ENCODE measurements around the gene CETN2.

Gene CETN2

DNA sequence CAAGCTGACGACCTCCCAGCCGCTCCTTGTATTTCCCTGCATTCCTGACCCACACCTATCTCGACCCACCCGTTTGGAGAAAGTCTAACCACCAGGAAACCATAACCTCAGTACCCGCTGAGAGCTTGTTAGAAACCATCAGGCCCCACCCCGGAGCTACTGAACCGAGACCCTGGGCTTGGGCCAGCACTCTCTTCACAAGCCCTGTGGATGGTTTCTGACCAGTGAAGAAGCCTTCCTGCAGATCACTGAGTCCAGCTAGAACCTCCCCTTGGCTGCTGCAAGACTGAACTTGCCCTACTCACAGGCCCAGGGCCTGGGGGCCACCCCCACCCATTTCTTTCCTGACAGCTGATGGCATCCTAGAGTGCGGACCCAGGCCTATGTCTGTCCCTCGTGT lies 40.7 kb upstream of the CETN2 start:
- TF ChIP-seq, protein P1, sequence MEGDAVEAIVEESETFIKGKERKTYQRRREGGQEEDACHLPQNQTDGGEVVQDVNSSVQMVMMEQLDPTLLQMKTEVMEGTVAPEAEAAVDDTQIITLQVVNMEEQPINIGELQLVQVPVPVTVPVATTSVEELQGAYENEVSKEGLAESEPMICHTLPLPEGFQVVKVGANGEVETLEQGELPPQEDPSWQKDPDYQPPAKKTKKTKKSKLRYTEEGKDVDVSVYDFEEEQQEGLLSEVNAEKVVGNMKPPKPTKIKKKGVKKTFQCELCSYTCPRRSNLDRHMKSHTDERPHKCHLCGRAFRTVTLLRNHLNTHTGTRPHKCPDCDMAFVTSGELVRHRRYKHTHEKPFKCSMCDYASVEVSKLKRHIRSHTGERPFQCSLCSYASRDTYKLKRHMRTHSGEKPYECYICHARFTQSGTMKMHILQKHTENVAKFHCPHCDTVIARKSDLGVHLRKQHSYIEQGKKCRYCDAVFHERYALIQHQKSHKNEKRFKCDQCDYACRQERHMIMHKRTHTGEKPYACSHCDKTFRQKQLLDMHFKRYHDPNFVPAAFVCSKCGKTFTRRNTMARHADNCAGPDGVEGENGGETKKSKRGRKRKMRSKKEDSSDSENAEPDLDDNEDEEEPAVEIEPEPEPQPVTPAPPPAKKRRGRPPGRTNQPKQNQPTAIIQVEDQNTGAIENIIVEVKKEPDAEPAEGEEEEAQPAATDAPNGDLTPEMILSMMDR (IDR thresholded peaks at IDR 0.05; ENCODE audit: low read depth, low read length), result no peak
- DNase-seq, result no peak
- no peaks in the 10 kb centered on the region for H3K36me3 ChIP-seq

DNA sequence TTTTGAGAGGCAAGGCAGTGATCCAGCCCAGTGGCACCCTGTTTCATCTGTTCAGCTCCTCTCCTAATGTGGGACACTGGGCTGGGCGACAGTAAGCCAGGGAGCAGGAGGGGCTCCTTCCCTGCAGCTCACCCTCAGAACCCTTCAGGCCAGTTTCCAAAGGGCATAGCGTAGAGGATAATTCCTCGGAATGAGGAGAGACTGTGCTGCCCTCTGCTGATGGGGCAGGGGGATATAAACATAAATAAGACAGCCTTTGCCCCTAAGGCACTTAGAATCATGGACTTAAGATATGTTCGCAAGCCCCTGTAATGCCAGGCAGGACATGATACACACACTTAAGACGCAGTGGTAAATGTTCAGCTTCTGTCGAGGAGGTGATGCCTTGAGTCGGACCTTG lies 39.4 kb upstream of the CETN2 start:
- Histone ChIP-seq H3K36me3 (no peaks in the 10 kb centered on the region), H3K4me1 (no peaks in the 10 kb centered on the region), H3K4me3 (ENCODE audit: low read depth, low read length) (no peak overlapping the region), H3K27me3 (no peaks in the 10 kb centered on the region), H3K9me3 (no peaks in the 10 kb centered on the region)
- DNase-seq, result no peak
- TF ChIP-seq, protein P1 (IDR thresholded peaks at IDR 0.05; ENCODE audit: low read depth, low read length), result no peak

More for the DNA sequence above, 40.7 kb upstream of the CETN2 start:
- Histone ChIP-seq H3K27me3 (no peaks in the 10 kb centered on the region), H3K9me3 (no peaks in the 10 kb centered on the region), H3K4me1 (no peaks in the 10 kb centered on the region), H3K4me3 (ENCODE audit: low read depth, low read length) (no peak overlapping the region)

DNA sequence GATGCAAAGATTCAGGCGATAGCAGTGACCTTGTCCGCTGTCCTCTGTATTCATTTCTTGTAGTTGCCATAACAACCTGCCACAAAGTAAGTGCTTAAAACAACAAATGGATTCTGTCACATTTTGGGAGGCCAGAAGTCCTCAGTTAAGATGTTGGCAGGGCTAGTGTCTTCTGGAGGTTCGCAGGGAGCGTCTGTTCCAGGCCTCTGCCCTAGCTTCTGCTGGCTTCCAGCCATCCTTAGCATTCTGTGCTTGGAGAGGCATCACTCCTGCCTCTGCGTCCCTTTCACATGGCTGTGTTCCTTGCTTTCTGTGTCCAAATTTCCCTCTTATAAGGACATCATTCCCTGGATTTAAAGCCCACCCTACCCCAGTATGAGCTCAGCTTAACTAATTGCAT lies 35.8 kb upstream of the CETN2 start:
- Histone ChIP-seq H3K9me3 (no peaks in the 10 kb centered on the region), H3K4me3 (ENCODE audit: low read depth, low read length) (no peak overlapping the region), H3K27me3 (no peaks in the 10 kb centered on the region), H3K4me1 (no peaks in the 10 kb centered on the region), H3K36me3 (no peaks in the 10 kb centered on the region)
- TF ChIP-seq, protein P1 (IDR thresholded peaks at IDR 0.05; ENCODE audit: low read depth, low read length), result no peak
- DNase-seq, result no peak

DNA sequence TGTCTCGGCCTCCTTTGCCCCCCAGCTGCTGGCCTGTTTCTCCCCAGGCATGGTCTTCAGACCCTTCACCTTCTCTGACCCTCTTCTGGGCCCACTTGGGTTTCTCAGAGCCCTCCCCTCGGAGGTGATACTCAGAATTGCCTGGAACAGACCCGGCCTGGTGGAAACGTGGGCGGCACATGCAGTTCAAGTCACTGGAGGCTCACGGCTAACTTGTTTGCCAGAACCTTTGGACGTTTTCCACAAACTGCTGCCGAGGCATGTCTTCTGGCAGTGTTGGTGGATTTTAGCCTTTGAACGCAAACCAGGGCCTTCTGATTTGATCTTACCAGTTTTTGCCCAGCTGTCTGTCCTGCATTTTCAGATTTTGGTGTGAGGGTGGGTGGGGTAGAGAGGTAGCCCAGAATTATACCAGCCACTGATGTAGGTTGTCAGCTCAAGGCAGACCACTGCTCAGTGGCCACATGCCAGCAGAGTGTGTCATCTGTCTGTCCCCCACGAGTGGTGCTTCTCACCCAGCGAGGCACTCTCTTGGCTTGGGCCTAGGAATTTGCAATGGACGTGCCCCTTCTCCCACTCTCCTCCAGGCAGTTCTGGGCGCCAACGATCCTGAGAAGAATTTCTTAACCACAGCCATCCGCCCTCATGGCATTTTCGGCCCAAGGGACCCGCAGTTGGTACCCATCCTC lies 34.8 kb upstream of the CETN2 start:
- Histone ChIP-seq H3K36me3 (no peaks in the 10 kb centered on the region), H3K27me3 (no peaks in the 10 kb centered on the region), H3K9me3 (no peaks in the 10 kb centered on the region), H3K4me3 (ENCODE audit: low read depth, low read length) (no peak overlapping the region), H3K4me1 (no peaks in the 10 kb centered on the region)
- TF ChIP-seq, protein P1 (IDR thresholded peaks at IDR 0.05; ENCODE audit: low read depth, low read length), result no peak
- DNase-seq, result no peak

DNA sequence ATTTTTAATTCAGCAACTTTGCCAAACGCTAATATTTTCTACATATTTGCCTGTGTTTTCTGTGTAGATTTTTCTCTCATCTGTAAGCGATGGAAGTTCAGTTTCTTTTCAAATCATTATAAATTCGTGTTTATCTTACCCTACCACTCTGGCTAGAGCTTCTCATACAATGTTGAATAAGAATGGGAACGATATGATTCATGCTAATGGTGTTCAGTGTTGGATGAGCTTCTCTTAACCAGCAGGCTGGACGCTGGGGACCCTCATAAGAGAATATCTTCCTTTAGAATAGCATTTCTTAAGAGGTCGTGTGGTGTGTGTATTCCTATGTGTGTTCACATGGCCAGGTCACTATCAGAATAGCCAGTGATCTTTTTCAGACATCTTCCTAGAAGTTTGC lies 31.3 kb upstream of the CETN2 start:
- no peaks in the 10 kb centered on the region for H3K9me3 ChIP-seq
- H3K4me3 ChIP-seq (ENCODE audit: low read depth, low read length), result no peak overlapping the region
- H3K27me3 ChIP-seq, result no peaks in the 10 kb centered on the region
- no peaks in the 10 kb centered on the region for H3K36me3 ChIP-seq
- no peak for DNase-seq
- H3K4me1 ChIP-seq, result no peaks in the 10 kb centered on the region
- TF ChIP-seq, protein P1 (IDR thresholded peaks at IDR 0.05; ENCODE audit: low read depth, low read length), result no peak

DNA sequence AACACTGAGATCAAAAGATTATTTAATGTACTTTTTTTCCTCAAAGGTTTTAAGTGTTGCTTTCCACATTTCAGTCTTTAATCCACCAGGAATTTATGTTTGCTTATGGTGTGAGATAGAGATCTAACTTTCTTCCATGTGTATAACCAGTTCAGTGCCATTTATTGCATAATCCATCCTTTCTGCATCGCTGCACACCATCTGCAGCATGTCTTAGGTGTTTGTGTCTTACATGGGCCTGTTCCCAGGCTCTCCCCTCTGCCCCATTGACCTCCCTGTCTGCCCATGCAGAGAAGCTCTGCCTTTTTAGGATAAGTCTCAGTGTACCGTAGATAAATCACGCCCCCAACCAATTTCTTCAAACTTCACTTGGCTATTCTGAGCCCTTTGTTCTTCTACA lies 30.6 kb upstream of the CETN2 start:
- Histone ChIP-seq H3K27me3 (no peaks in the 10 kb centered on the region), H3K9me3 (no peaks in the 10 kb centered on the region), H3K36me3 (no peaks in the 10 kb centered on the region), H3K4me1 (no peaks in the 10 kb centered on the region), H3K4me3 (ENCODE audit: low read depth, low read length) (no peak overlapping the region)
- TF ChIP-seq, protein P1 (IDR thresholded peaks at IDR 0.05; ENCODE audit: low read depth, low read length), result no peak
- DNase-seq, result peak; percentile 21
